ENCODE measurements around the gene BRIP1. TPM values are rescaled to one million over a fixed set of nuclear protein-coding genes. Genes with fewer than 3 reads are reported as not detected.

Gene BRIP1
- total RNA-seq, 1 experiment from 2014 or later = 4.7 TPM

GRCh38 chr17:61856035-61856434, 7.3 kb downstream of the BRIP1 start:
- H3K4me1 Mint-ChIP-seq (ENCODE audit: insufficient read depth, unreplicated experiment) = peaks cover 15% of the 10 kb centered on the region
- DNase-seq (ENCODE audit: unreplicated experiment) = no peak
- CTCF ChIA-PET = interaction anchor here (0.6 kb wide), 1 partner anchor 443 kb away, joined by 5 read pairs; no protein-coding TSS in a partner anchor
- H3K4me3 Mint-ChIP-seq (ENCODE audit: unreplicated experiment) = no peak overlapping the region
- intact Hi-C loops (cut with micrococcal nuclease) = no loop called here
- peak overlapping the region; percentile 8 for H3K27ac Mint-ChIP-seq (ENCODE audit: low read depth, unreplicated experiment)
- no peaks in the 10 kb centered on the region for H3K36me3 Mint-ChIP-seq (ENCODE audit: insufficient read depth, unreplicated experiment)
- no peak for TF ChIP-seq CTCF (IDR thresholded peaks at IDR 0.05; ENCODE audit: unreplicated experiment)
- no peaks in the 10 kb centered on the region for H3K9me3 Mint-ChIP-seq (ENCODE audit: unreplicated experiment)
- BruUV-seq (replicated peaks) = no TSS peak
- POLR2A ChIA-PET = no interaction called here
- H3K27me3 Mint-ChIP-seq (ENCODE audit: insufficient read depth, unreplicated experiment) = no peaks in the 10 kb centered on the region

GRCh38 chr17:61852857-61853256, 10.5 kb downstream of the BRIP1 start:
- TF ChIP-seq CTCF (IDR thresholded peaks at IDR 0.05; ENCODE audit: unreplicated experiment) = no peak
- ChIA-PET CTCF (no interaction called here), POLR2A (interaction anchor here (0.6 to 1.4 kb wide), 2 partner anchors 9 to 10 kb away, joined by 3 to 4 read pairs; partner anchors contain the start of gene BRIP1)
- no TSS peak for BruUV-seq (replicated peaks)
- no peak for DNase-seq (ENCODE audit: unreplicated experiment)
- Mint-ChIP-seq H3K27ac (ENCODE audit: low read depth, unreplicated experiment) (no peak overlapping the region), H3K9me3 (ENCODE audit: unreplicated experiment) (no peaks in the 10 kb centered on the region), H3K27me3 (ENCODE audit: insufficient read depth, unreplicated experiment) (no peaks in the 10 kb centered on the region), H3K4me3 (ENCODE audit: unreplicated experiment) (no peak overlapping the region), H3K36me3 (ENCODE audit: insufficient read depth, unreplicated experiment) (no peaks in the 10 kb centered on the region), H3K4me1 (ENCODE audit: insufficient read depth, unreplicated experiment) (peaks cover 16% of the 10 kb centered on the region)
- intact Hi-C loops (cut with micrococcal nuclease) = no loop called here

DNA sequence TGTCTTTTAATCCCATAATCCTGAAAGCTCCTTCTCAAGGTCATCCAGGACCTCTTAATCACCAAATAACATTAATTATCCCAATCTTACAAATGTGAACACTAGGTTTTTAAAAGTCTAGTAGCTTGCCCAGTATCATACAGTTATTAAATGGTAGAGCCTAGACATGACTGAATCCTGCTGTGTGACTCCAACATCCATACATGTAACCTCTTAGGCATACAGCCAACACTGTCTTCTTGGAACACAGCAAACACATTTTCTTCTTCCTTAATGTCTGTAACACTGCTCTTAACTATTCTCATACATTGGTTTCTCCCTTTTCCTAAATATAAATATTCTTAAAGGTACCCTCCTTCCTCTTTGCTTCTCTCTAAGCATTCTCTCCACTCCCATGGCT, 13.7 kb downstream of the BRIP1 start:
- TF ChIP-seq CTCF (IDR thresholded peaks at IDR 0.05; ENCODE audit: unreplicated experiment) = no peak
- DNase-seq (ENCODE audit: unreplicated experiment) = no peak
- Mint-ChIP-seq H3K27me3 (ENCODE audit: insufficient read depth, unreplicated experiment) (no peaks in the 10 kb centered on the region), H3K4me3 (ENCODE audit: unreplicated experiment) (no peak overlapping the region), H3K9me3 (ENCODE audit: unreplicated experiment) (no peaks in the 10 kb centered on the region), H3K36me3 (ENCODE audit: insufficient read depth, unreplicated experiment) (no peaks in the 10 kb centered on the region), H3K27ac (ENCODE audit: low read depth, unreplicated experiment) (no peak overlapping the region), H3K4me1 (ENCODE audit: insufficient read depth, unreplicated experiment) (peaks cover 8% of the 10 kb centered on the region)
- ChIA-PET CTCF (no interaction called here), POLR2A (no interaction called here)
- BruUV-seq (replicated peaks) = no TSS peak
- intact Hi-C loops (cut with micrococcal nuclease) = no loop called here

DNA sequence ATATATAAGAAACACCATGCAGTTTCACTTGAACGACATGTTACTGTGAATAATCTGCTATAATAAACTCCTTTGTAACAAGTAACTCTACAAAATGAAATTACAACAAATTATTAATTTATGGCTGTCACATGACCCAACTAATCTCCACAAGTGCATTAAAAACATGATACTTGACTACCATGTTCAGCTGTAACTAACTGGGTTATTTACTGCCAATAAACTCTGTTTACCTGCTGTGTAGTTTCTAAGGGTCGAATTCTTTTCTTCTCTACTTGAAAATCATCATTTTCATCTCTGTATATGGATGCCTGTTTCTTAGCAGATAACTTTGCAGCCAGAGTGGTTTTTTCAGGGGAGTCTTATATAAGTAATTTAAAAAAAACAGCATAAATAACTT, 14.4 kb downstream of the BRIP1 start:
- no peaks in the 10 kb centered on the region for H3K36me3 Mint-ChIP-seq (ENCODE audit: insufficient read depth, unreplicated experiment)
- H3K4me1 Mint-ChIP-seq (ENCODE audit: insufficient read depth, unreplicated experiment) = peaks cover 8% of the 10 kb centered on the region
- POLR2A ChIA-PET = no interaction called here
- intact Hi-C loops (cut with micrococcal nuclease) = no loop called here
- no peak overlapping the region for H3K4me3 Mint-ChIP-seq (ENCODE audit: unreplicated experiment)
- no TSS peak for BruUV-seq (replicated peaks)
- DNase-seq (ENCODE audit: unreplicated experiment) = no peak
- TF ChIP-seq CTCF (IDR thresholded peaks at IDR 0.05; ENCODE audit: unreplicated experiment) = no peak
- H3K27ac Mint-ChIP-seq (ENCODE audit: low read depth, unreplicated experiment) = no peak overlapping the region
- no peaks in the 10 kb centered on the region for H3K9me3 Mint-ChIP-seq (ENCODE audit: unreplicated experiment)
- H3K27me3 Mint-ChIP-seq (ENCODE audit: insufficient read depth, unreplicated experiment) = no peaks in the 10 kb centered on the region
- CTCF ChIA-PET = no interaction called here
